ENCODE data around the gene APOA4.

Gene APOA4

GRCh38 chr11:116772443-116773202, 50.5 kb downstream of the APOA4 start, which contains the start of gene BUD13:
Gene BUD13, minus strand, starts transcription at chr11:116772987. Its CDS starts 23 bp downstream, at chr11:116772964.
- DNase-seq, result peak; percentile 94

DNA sequence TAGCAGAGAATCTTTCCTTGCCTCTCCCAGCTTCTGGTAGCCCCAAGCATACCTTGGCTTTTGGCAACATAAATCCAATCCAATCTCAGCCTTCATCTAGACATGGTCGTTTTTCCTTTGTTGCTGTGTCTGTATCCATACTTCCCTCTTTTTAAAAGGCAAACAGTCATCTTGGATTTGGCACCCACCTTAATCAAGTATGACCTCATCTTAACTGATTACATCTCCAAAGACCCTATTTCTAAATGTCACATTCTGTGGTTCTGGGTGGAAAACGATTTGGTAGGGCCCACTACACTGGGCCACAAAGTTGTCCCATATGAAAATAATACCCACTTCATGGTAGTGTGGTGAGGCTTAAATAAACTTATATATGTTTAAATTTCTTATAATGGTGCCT, 51.2 kb downstream of the APOA4 start:
- no peak for DNase-seq

Measured in NCI-H510A treated with DMSO at 0.1 percent for 48 hours (cell line).